CD14-positive monocyte (primary cell): ENCODE measurements around the gene KCNJ6. TPM values are rescaled to one million over a fixed set of nuclear protein-coding genes. Genes with fewer than 3 reads are reported as not detected.

ENCODE experiments used
- DNase-seq, 3 donors: peaks; one replicate each; pipeline ENCODE4 v3.0.0-alpha.2; 2011 to 2022
- H2AFZ ChIP-seq: 2 replicates; pipeline ENCODE4 v1.6.0; 2012; ENCODE audit warnings: mild to moderate bottlenecking, low read depth, low read length, inconsistent platforms; ENCODE audit not compliant: insufficient read depth, poor library complexity, severe bottlenecking
- H3K27ac ChIP-seq, 2 donors: 1 replicate in 1 of 2; 2 replicates in 1 of 2; pipeline ENCODE4 v1.5.1; 2012 to 2013; ENCODE audit warnings: low read length in 2 of 2, control low read depth in 1 of 2, inconsistent platforms in 1 of 2, low read depth in 1 of 2, mild to moderate bottlenecking in 1 of 2
- H3K27me3 ChIP-seq, 2 donors: one replicate each; pipeline versions ENCODE4 v1.6.0 to v1.6.1; 2011 to 2013; ENCODE audit warnings: low read length in 2 of 2; ENCODE audit not compliant: control insufficient read depth in 2 of 2, insufficient read depth in 2 of 2
- H3K36me3 ChIP-seq, 2 donors: replicated peaks in 1 of 2; 1 replicate in 1 of 2; 2 replicates in 1 of 2; pipeline versions ENCODE4 v1.5.1 to v1.6.1; 2012 to 2013; ENCODE audit warnings: low read length in 2 of 2, control low read depth in 1 of 2, inconsistent platforms in 1 of 2, mild to moderate bottlenecking in 1 of 2; ENCODE audit not compliant: insufficient read depth in 2 of 2, control insufficient read depth in 1 of 2
- H3K4me1 ChIP-seq, 2 donors: 1 replicate in 1 of 2; 2 replicates in 1 of 2; pipeline versions ENCODE4 v1.5.1 to v1.6.1; 2012 to 2013; ENCODE audit warnings: low read length in 2 of 2, control low read depth in 1 of 2, inconsistent platforms in 1 of 2, mild to moderate bottlenecking in 1 of 2, moderate library complexity in 1 of 2; ENCODE audit not compliant: insufficient read depth in 2 of 2, control insufficient read depth in 1 of 2
- H3K4me2 ChIP-seq: replicated peaks from 2 replicates; pipeline ENCODE3; 2012; ENCODE audit warnings: low read length, moderate library complexity, mild to moderate bottlenecking; ENCODE audit not compliant: poor library complexity, severe bottlenecking; ENCODE audit errors: extremely low read depth
- H3K4me3 ChIP-seq, 3 experiments: fragments of 200-600 bp in 1 of 3; sonication (generic) in 1 of 3; replicated peaks in 1 of 3; 1 replicate in 2 of 3; 2 replicates in 1 of 3; pipeline ENCODE4 v1.5.1; 2011 to 2013; ENCODE audit warnings: low read length in 3 of 3, mild to moderate bottlenecking in 3 of 3, control low read depth in 2 of 3, low read depth in 2 of 3, inconsistent platforms in 1 of 3, moderate library complexity in 1 of 3
- H3K79me2 ChIP-seq: 2 replicates; pipeline ENCODE4 v1.6.0; 2012; ENCODE audit warnings: mild to moderate bottlenecking, control low read depth, inconsistent platforms, low read length, moderate library complexity; ENCODE audit not compliant: insufficient read depth
- H3K9ac ChIP-seq: 2 replicates; pipeline ENCODE4 v1.6.0; 2017; ENCODE audit warnings: low read length, mild to moderate bottlenecking; ENCODE audit not compliant: insufficient read depth, poor library complexity, severe bottlenecking
- H3K9me3 ChIP-seq, 2 donors: replicated peaks in 1 of 2; 1 replicate in 1 of 2; 2 replicates in 1 of 2; pipeline versions ENCODE4 v1.5.1 to v1.6.1; 2012 to 2013; ENCODE audit warnings: low read length in 2 of 2, control low read depth in 1 of 2; ENCODE audit not compliant: control insufficient read depth in 1 of 2, insufficient read depth in 1 of 2
- H4K20me1 ChIP-seq: 2 replicates; pipeline ENCODE4 v1.6.0; 2012; ENCODE audit warnings: mild to moderate bottlenecking, low read length, control low read depth, moderate library complexity; ENCODE audit not compliant: insufficient read depth
- H3K27ac Mint-ChIP-seq, 7 donors: one replicate each; pipeline ENCODE4 v1.8.0; 2020; ENCODE audit warnings: mild to moderate bottlenecking in 7 of 7, mixed read lengths in 7 of 7, moderate library complexity in 6 of 7, inconsistent platforms in 2 of 7
- H3K27me3 Mint-ChIP-seq, 3 donors: one replicate each; pipeline ENCODE4 v1.8.0; 2021 to 2022; ENCODE audit warnings: low read depth in 3 of 3, mild to moderate bottlenecking in 3 of 3, mixed read lengths in 3 of 3, moderate library complexity in 3 of 3, inconsistent platforms in 1 of 3
- H3K36me3 Mint-ChIP-seq, 2 donors: one replicate each; pipeline ENCODE4 v1.8.0; 2020; ENCODE audit warnings: mixed read lengths in 2 of 2, inconsistent platforms in 1 of 2, mild to moderate bottlenecking in 1 of 2
- H3K4me1 Mint-ChIP-seq: one replicate; pipeline ENCODE4 v1.8.0; 2020; ENCODE audit warnings: mild to moderate bottlenecking, mixed read lengths
- H3K4me3 Mint-ChIP-seq, 2 donors: one replicate each; pipeline ENCODE4 v1.8.0; 2020; ENCODE audit warnings: mild to moderate bottlenecking in 2 of 2, mixed read lengths in 2 of 2, moderate library complexity in 1 of 2
- H3K9me3 Mint-ChIP-seq, 7 donors: one replicate each; pipeline ENCODE4 v1.8.0; 2020 to 2022; ENCODE audit warnings: mixed read lengths in 7 of 7, mild to moderate bottlenecking in 6 of 7, moderate library complexity in 6 of 7, inconsistent platforms in 2 of 7
- WGBS: methylation state at CpG from one replicate; pipeline ENCODE4 v1.1.5; 2013; ENCODE audit warnings: missing lambda C conversion rate; ENCODE audit not compliant: insufficient coverage; 5-methylcytosine and 5-hydroxymethylcytosine counted together
- intact Hi-C, 2 donors: fragments of 100-400 bp; cut with micrococcal nuclease; formaldehyde crosslinking; loops; one replicate each; pipeline versions ENCODE4 v1.15.0 to v1.15.1; 2023
- polyA plus RNA-seq, 3 donors: library from polyadenylated mRNA; depleted of rRNA in 1 of 3; unstranded in 2 of 3; stranded (reverse) in 1 of 3; fragments of 300-500 nt in 2 of 3; fragments of >200 nt in 1 of 3; fragmentation: Illumina TruSeq in 2 of 3; gene quantifications; 1 replicate in 2 of 3; 2 replicates in 1 of 3; pipeline ENCODE4 v1.2.3, GENCODE V29; 2012 to 2021
- TF ChIP-seq, protein P1 (sequence below): fragments of 200-600 bp; IDR thresholded peaks from one replicate; pipeline ENCODE4 v1.8.0; 2022; ENCODE audit warnings: antibody characterized with exemption, mild to moderate bottlenecking

Gene KCNJ6
- polyA plus RNA-seq, 3 donors, result not detected

DNA sequence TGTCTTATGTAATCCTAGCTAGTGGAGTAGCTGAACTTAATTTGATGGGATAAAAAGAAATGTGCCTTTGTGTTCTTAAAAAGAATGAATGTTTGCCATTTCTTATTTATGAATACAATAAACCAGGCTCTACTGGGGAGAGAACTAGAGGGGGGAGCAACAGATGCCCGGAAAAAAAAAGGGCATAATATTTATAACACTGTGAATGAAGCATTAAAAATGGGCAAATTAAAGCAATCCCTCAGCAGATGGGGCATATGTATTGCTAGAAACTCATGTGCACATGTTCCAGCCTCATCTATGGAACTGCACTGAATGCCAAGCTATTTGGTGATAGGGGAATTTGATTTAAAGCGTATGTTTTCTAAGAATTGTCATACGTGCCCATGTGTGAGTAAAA, 42.3 kb upstream of the KCNJ6 start:
- H3K36me3 Mint-ChIP-seq, result no peaks in the 10 kb centered on the region
- H3K27me3 Mint-ChIP-seq, result peaks cover 0 to 22% (median 16%) of the 10 kb centered on the region in 3 donors
- Histone ChIP-seq H3K79me2 (no peaks in the 10 kb centered on the region), H4K20me1 (no peaks in the 10 kb centered on the region), H3K4me2 (no peak overlapping the region), H3K27ac (no peak overlapping the region), H3K9me3 (no peaks in the 10 kb centered on the region), H3K4me1 (no peaks in the 10 kb centered on the region), H3K36me3 (no peaks in the 10 kb centered on the region), H3K4me3 (no peak overlapping the region), H2AFZ (no peak overlapping the region), H3K27me3 (no peaks in the 10 kb centered on the region), H3K9ac (no peak overlapping the region)
- no peak overlapping the region for H3K27ac Mint-ChIP-seq
- TF ChIP-seq, protein P1, sequence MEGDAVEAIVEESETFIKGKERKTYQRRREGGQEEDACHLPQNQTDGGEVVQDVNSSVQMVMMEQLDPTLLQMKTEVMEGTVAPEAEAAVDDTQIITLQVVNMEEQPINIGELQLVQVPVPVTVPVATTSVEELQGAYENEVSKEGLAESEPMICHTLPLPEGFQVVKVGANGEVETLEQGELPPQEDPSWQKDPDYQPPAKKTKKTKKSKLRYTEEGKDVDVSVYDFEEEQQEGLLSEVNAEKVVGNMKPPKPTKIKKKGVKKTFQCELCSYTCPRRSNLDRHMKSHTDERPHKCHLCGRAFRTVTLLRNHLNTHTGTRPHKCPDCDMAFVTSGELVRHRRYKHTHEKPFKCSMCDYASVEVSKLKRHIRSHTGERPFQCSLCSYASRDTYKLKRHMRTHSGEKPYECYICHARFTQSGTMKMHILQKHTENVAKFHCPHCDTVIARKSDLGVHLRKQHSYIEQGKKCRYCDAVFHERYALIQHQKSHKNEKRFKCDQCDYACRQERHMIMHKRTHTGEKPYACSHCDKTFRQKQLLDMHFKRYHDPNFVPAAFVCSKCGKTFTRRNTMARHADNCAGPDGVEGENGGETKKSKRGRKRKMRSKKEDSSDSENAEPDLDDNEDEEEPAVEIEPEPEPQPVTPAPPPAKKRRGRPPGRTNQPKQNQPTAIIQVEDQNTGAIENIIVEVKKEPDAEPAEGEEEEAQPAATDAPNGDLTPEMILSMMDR, result no peak
- no peaks in the 10 kb centered on the region for H3K4me1 Mint-ChIP-seq
- peaks cover 0 to 2% (median 0%) of the 10 kb centered on the region in 7 donors for H3K9me3 Mint-ChIP-seq
- 100% methylated on average over 1 of the region's 3 CpGs for WGBS
- no peak overlapping the region for H3K4me3 Mint-ChIP-seq
- intact Hi-C loops, result no loop called here
- no peak for DNase-seq

DNA sequence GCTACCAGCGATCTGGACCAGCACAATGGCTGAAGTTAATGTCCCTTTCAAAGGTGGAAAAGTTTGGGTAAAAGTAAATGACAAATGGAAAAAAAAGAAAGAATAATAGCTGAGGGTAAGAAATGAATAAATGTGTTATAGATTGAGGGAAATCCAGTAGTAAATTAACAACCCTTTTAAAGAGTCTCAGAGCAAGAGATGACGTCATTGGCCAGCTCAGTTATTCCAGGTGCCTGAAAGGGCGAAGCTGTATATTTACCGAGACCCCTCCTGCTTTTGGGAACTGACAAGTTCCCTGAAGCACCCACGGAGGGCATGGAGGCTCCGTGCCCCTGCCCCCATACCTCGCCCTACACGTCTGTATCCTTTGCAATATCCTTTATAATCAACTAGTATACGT, 40.5 kb upstream of the KCNJ6 start:
- H3K27ac Mint-ChIP-seq, result no peak overlapping the region
- no peaks in the 10 kb centered on the region for H3K9me3 ChIP-seq
- H3K9me3 Mint-ChIP-seq, result peaks cover 0 to 2% (median 0%) of the 10 kb centered on the region in 7 donors
- intact Hi-C loops, result no loop called here
- no peaks in the 10 kb centered on the region for H3K27me3 ChIP-seq
- H3K27me3 Mint-ChIP-seq, result peaks cover 0 to 22% (median 16%) of the 10 kb centered on the region in 3 donors
- no peaks in the 10 kb centered on the region for H3K4me1 Mint-ChIP-seq
- TF ChIP-seq, protein P1, result no peak
- WGBS, result 91% methylated on average over 5 of the region's 9 CpGs
- no peak for DNase-seq
- H3K4me2 ChIP-seq, result no peak overlapping the region
- no peak overlapping the region for H3K27ac ChIP-seq
- H3K36me3 Mint-ChIP-seq, result no peaks in the 10 kb centered on the region
- H4K20me1 ChIP-seq, result no peaks in the 10 kb centered on the region
- H3K4me1 ChIP-seq, result no peaks in the 10 kb centered on the region
- H2AFZ ChIP-seq, result no peak overlapping the region
- no peak overlapping the region for H3K4me3 Mint-ChIP-seq
- H3K4me3 ChIP-seq, result no peak overlapping the region
- H3K9ac ChIP-seq, result no peak overlapping the region
- H3K79me2 ChIP-seq, result no peaks in the 10 kb centered on the region
- no peaks in the 10 kb centered on the region for H3K36me3 ChIP-seq
